Prostate gland (tissue), 2 donors: ENCODE data around the gene LCE1B.

Experiments used
- POLR2A ChIP-seq: fragments of 450-650 bp; IDR thresholded peaks from one replicate; pipeline ENCODE4 v1.6.1; 2016; ENCODE audit warnings: antibody characterized with exemption, mild to moderate bottlenecking
- TF ChIP-seq, protein P1 (sequence below), 4 experiments: fragments of 200-600 bp in 2 of 4; fragments of 450-650 bp in 2 of 4; sonication (generic) in 2 of 4; IDR thresholded peaks; 1 replicate in 3 of 4; 2 replicates in 1 of 4; pipeline ENCODE4 v1.5.1; 2016 to 2019; ENCODE audit warnings: antibody characterized with exemption in 4 of 4, mild to moderate bottlenecking in 2 of 4, moderate library complexity in 2 of 4

DNA sequence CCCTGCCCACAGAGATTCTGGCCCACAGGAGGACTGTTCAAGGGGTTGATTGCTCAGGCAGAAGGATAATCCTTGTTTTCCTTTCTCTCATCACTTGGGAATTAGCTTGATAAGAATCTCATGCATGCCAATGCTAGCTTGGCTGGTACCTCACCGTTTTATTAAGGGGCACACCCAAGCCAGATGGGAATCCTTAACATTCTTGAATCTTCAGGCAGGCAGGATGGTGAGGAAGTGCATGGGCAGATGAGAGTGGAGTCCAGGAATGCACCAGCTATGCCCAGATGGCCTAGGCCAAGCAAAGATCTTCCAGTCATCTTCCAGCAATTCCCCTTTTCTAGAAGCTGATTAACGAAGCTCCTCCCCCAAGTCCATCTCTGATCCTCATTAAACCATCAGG lies 43.9 kb downstream of the LCE1B start:
- TF ChIP-seq, protein P1, sequence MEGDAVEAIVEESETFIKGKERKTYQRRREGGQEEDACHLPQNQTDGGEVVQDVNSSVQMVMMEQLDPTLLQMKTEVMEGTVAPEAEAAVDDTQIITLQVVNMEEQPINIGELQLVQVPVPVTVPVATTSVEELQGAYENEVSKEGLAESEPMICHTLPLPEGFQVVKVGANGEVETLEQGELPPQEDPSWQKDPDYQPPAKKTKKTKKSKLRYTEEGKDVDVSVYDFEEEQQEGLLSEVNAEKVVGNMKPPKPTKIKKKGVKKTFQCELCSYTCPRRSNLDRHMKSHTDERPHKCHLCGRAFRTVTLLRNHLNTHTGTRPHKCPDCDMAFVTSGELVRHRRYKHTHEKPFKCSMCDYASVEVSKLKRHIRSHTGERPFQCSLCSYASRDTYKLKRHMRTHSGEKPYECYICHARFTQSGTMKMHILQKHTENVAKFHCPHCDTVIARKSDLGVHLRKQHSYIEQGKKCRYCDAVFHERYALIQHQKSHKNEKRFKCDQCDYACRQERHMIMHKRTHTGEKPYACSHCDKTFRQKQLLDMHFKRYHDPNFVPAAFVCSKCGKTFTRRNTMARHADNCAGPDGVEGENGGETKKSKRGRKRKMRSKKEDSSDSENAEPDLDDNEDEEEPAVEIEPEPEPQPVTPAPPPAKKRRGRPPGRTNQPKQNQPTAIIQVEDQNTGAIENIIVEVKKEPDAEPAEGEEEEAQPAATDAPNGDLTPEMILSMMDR (IDR thresholded peaks at IDR 0.05) = no peak
- no peak for TF ChIP-seq POLR2A
